Occipital lobe (tissue), 2 donors: Measurements from ENCODE around the gene SLC17A2. TPM values are rescaled to one million over a fixed set of nuclear protein-coding genes. Genes with fewer than 3 reads are reported as not detected.
"Not testable (repeated sequence)": the region's sequence is repeated elsewhere in the genome, so short reads cannot be mapped to it uniquely, and the experiment has no call there.

Experiments used
- DNase-seq: peaks from one replicate; lab custom pipeline; 2025; lab: John Stamatoyannopoulos, UW
- total RNA-seq: library from RNA; depleted of rRNA; stranded (reverse); fragments of >200 nt; gene quantifications from one replicate; pipeline ENCODE4 v1.2.3, GENCODE V29; 2014

SLC17A2 gene
- total RNA-seq, 1 donor from 2014 or later = not detected

GRCh38 chr6:25951296-25952032, 21.0 kb upstream of the SLC17A2 start:
- DNase-seq = no peak

- no peak for DNase-seq
These were observed 19.8 kb upstream of the SLC17A2 start for GRCh38 chr6:25950297-25950696.

GRCh38 chr6:25949695-25950094, 19.2 kb upstream of the SLC17A2 start:
- no peak for DNase-seq

GRCh38 chr6:25947492-25947891, 17.0 kb upstream of the SLC17A2 start:
- DNase-seq = not testable (repeated sequence)

GRCh38 chr6:25946631-25947030, 16.1 kb upstream of the SLC17A2 start:
- DNase-seq = no peak

GRCh38 chr6:25945738-25946137, 15.2 kb upstream of the SLC17A2 start:
- DNase-seq = not testable (repeated sequence)

GRCh38 chr6:25944688-25945574, 14.4 kb upstream of the SLC17A2 start:
- DNase-seq = no peak

GRCh38 chr6:25943887-25944286, 13.4 kb upstream of the SLC17A2 start:
- DNase-seq = no peak

GRCh38 chr6:25942561-25943147, 12.2 kb upstream of the SLC17A2 start:
- no peak for DNase-seq

- DNase-seq = no peak
These were observed 9.1 kb upstream of the SLC17A2 start for GRCh38 chr6:25939593-25939992.

GRCh38 chr6:25935953-25936352, 5.5 kb upstream of the SLC17A2 start:
- no peak for DNase-seq

- no peak for DNase-seq
These were observed 4.3 kb upstream of the SLC17A2 start for GRCh38 chr6:25934735-25935313.

GRCh38 chr6:25934156-25934555, 3.7 kb upstream of the SLC17A2 start:
- DNase-seq = no peak

GRCh38 chr6:25931411-25931709, 869 bp upstream of the SLC17A2 start:
- DNase-seq = no peak

- DNase-seq = not testable (repeated sequence)
These were observed 706 bp downstream of the SLC17A2 start for GRCh38 chr6:25929785-25930184.

- DNase-seq = no peak
These were observed 1.7 kb downstream of the SLC17A2 start for GRCh38 chr6:25928562-25929324.

GRCh38 chr6:25927756-25928216, 2.7 kb downstream of the SLC17A2 start:
- no peak for DNase-seq

GRCh38 chr6:25927178-25927577, 3.3 kb downstream of the SLC17A2 start:
- no peak for DNase-seq

- DNase-seq = no peak
These were observed 4.6 kb downstream of the SLC17A2 start for GRCh38 chr6:25925876-25926275.

GRCh38 chr6:25922301-25922700, 8.2 kb downstream of the SLC17A2 start:
- no peak for DNase-seq

GRCh38 chr6:25921525-25922203, 8.8 kb downstream of the SLC17A2 start:
- no peak for DNase-seq
